GM21576 (cell line): ENCODE results near the gene B4GALT6.

Source experiments
- ATAC-seq: cut with Tn5 transposase; IDR thresholded peaks from one replicate; pipeline ENCODE4 v1.9.1; 2021; ENCODE audit warnings: mild to moderate bottlenecking, moderate library complexity; ENCODE audit not compliant: unreplicated experiment

B4GALT6 gene

DNA sequence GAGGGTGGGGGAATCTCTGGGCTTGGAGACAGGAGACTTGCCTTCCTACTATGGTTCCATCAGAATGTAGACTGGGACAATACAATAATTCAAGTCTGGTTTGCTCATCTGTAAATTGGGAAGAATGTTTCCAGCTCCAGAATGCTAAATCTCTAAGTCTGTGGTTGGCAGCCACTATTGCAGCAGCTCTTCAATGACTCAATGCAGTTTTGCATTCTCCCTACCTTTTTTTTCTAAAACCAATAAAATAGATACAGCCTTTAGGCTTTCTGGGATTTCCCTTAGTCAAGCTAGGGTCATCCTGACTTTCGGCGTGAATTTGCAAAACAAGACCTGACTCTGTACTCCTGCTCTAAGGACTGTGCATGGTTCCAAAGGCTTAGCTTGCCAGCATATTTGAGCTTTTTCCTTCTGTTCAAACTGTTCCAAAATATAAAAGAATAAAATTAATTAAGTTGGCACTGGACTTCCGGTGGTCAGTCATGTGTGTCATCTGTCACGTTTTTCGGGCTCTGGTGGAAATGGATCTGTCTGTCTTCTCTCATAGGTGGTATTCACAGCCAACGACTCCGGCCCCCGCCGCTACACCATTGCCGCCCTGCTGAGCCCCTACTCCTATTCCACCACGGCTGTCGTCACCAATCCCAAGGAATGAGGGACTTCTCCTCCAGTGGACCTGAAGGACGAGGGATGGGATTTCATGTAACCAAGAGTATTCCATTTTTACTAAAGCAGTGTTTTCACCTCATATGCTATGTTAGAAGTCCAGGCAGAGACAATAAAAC lies 86.2 kb downstream of the B4GALT6 start:
- no peak for ATAC-seq

GRCh38 chr18:31596081-31596872 lies 88.1 kb downstream of the B4GALT6 start:
- ATAC-seq, result no peak

DNA sequence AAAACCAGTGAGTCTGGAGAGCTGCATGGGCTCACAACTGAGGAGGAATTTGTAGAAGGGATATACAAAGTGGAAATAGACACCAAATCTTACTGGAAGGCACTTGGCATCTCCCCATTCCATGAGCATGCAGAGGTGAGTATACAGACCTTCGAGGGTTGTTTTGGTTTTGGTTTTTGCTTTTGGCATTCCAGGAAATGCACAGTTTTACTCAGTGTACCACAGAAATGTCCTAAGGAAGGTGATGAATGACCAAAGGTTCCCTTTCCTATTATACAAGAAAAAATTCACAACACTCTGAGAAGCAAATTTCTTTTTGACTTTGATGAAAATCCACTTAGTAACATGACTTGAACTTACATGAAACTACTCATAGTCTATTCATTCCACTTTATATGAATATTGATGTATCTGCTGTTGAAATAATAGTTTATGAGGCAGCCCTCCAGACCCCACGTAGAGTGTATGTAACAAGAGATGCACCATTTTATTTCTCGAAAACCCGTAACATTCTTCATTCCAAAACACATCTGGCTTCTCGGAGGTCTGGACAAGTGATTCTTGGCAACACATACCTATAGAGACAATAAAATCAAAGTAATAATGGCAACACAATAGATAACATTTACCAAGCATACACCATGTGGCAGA lies 89.1 kb downstream of the B4GALT6 start:
- no peak for ATAC-seq

GRCh38 chr18:31592506-31593157 lies 91.7 kb downstream of the B4GALT6 start:
- no peak for ATAC-seq

GRCh38 chr18:31591628-31592027 lies 92.8 kb downstream of the B4GALT6 start, which contains the start of gene TTR:
Gene TTR, plus strand, starts transcription at chr18:31591877. Its CDS starts 26 bp downstream, at chr18:31591903.
- no peak for ATAC-seq

- no peak for ATAC-seq
Measured at GRCh38 chr18:31591113-31591512, 93.3 kb downstream of the B4GALT6 start.

DNA sequence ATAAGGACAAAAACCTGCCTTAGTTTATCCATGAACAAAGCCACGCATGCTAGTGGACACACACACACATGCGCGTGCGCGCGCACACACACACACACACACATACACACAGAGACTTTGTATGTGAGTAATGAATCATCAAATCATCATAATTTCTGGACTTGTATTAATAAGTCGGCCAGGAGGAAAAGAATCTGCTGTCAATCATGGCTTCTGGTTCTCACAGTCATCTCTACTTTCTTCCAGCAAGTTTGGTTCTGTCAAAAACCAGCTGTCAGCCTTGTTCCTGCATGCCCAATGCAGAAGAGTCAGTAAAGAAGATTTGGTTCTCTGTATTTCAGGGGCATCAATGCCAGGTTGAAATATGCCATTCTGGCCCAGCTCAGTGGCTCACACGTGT lies 93.8 kb downstream of the B4GALT6 start:
- no peak for ATAC-seq

- no peak for ATAC-seq
Measured at GRCh38 chr18:31587529-31587928, 96.9 kb downstream of the B4GALT6 start.

DNA sequence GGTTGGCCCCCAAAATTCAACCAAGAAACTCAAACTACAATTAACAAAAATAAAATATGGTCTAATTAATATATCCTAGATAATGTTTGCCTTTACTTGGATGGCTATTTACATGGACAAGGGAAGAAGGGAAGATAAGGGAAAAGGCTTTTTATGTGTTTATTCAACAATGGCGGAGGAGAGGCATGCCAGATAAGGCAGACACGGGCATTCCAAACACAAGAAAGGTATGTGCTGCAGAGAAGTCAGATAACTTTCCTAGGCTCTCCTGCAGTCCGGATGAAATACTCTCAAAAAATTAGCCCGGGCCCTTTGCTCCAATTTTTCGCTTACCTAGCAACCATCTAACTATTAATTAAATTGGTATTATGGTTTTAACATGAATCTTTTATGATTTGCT lies 97.8 kb downstream of the B4GALT6 start:
- ATAC-seq, result no peak

DNA sequence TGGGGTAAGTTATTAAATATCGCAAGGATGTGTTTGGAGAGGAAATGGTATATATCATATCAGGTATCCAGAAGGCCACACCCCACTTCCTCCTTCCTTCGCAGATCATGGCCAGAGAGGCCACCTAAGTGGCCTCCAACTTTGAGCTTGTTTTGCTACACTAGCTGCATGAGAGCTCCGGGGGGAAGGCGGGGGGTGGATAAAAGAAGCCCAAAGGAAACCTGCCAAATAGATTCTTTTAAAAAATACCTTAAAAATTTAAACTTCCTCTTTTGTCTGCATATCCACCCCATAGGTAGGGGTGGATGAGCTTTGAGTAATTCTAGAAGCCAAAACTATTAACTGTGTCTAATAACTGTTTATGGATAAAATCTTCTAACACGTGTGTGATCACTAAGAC lies 98.4 kb downstream of the B4GALT6 start:
- no peak for ATAC-seq

DNA sequence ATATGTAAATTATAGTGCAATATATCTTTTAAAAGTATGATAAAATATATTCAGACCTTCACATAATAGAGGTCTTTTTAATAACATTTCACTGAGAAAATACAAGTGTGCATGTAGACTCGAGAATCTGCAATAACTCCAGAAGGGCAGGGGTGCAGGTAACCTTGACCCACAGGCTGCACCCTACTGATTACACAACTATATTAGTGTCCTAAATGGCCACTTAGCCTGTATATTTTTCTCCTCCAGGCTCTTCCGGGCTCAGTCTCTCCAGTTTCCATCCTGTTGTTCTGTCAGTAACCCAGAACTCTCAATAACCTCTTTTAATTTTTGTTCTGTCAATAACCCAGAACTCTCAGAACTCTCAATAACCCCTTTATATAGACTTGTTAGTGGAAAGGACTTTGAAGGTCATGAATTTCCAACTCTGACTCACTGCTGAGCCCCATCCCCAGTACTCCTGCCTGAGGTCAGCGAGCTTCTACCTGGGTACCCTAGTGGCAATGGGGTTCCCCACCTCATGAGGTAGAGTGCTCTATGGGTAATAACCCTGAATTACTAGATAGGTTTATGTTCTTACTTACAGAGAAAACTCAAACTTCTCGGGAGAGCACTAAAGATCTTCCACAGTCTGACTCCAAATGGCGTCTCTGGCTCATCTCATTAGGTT lies 101.1 kb downstream of the B4GALT6 start:
- ATAC-seq, result no peak

DNA sequence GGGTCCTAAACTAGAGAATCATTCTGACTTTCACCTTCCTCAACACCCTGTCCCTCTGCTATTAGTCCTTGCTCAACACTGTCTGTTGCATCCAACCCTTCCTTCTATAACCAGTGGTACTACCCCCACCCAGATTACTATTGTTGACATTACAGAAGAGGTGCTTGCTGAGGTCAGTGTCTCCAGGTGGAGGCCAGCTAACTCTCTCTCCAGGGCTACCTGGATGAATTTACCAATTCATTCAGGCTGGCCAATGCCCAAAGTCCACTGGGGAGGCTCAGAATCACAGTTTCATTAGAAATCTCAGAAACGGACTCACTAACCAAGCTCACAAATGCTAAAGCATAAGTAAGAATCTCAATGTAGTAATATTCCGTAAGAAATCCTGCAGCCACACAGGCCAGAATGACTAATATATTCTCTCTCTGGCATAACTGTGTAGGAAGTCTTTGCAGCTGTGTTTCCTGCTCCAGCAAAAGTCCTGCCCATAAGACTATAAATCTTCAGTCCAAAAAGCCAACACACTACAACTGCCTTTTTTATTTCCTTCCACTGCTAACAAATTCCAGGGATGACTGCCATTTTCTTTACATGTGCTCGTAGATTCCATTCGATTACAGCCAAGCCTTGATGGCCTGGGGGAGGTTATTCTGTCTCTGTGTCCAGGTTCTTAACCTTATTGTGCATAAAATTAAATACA lies 102.7 kb downstream of the B4GALT6 start:
- no peak for ATAC-seq

- ATAC-seq, result no peak
Measured at GRCh38 chr18:31579375-31579774, 105.0 kb downstream of the B4GALT6 start.

DNA sequence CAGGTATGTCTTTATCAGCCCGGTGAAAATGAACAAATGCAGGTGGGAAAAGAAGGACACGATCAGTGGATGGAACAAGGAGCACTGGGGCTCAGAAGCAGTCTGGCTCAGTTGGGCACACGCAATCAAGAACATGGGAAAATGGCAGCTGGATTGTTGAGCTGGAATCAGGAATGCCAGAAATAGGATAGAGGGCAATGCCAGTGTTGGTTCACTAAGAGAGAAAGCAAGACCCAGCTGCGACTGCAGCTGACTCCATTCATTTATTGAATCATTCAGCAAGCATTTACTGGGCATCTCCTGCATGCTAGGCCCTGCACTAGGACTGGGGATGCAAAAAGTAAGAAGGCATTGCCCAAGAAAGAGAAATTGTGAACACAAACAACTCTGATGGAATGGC lies 106.3 kb downstream of the B4GALT6 start:
- no peak for ATAC-seq

DNA sequence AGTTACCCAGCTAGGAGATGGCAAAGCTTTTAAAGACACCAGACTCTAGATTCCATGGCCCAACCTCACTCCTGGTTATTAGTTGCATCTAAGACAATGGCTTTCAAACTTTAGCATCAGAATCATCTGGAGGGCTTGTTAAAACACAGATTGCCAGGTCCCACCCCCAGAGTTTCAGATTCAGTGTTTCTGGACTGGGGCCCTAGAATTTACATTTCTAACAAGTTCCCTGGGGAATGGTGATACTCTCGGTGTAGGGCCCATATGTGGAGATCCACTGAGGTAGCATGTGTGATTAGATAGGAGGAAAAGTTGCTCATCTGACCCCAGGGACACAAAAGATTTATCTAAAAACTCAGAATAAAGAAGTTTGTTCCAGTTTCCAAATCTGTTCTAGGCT lies 107.2 kb downstream of the B4GALT6 start:
- no peak for ATAC-seq

DNA sequence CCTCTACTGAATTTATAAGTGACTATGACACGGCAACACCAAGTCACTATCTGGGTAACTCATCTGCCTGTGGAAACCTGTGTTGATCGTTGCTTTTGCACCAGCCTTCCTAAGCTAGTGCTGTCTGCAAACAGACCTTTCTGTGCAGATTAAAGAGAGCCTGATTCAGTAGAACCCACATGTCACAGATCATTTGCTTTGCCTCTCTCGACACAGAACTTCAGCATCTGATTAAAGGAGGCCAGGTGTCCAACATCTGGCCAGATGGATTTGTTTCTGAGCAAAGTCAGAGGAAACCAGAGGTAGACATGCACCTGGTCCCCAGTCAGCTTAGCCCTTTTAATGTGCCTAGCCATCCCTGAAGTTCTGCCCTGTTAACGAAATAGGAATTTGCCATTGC lies 107.7 kb downstream of the B4GALT6 start:
- ATAC-seq, result no peak

- no peak for ATAC-seq
Measured at GRCh38 chr18:31575515-31576257, 108.7 kb downstream of the B4GALT6 start.

DNA sequence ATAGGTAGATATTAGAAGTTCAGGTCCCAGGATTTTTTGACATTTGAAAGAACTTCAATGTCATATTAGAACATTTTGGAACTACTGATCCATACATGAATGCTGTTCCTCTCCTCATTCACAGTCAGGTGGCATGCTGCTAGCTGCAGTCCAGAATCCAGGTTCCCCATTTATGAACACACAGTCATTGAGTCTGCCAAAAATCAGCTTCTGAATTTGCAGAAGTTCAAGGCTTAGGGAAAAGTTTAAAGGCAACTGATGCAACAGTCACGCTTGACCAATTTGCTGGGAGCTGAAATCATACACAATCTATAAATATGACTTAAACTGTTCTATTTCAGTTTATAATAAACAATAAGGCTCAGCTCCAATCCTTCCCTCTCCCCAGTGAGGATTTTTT lies 110.0 kb downstream of the B4GALT6 start:
- no peak for ATAC-seq
